GM08714 (cell line): ENCODE results near the gene BMX.

Experiments
- H3K4me3 ChIP-seq: fragments of 200-500 bp; sonication (Bioruptor generic); 2 replicates; pipeline ENCODE4 v1.5.1; 2014; ENCODE audit warnings: mild to moderate bottlenecking, low read length, inconsistent platforms
- ZNF274 ChIP-seq: IDR thresholded peaks from 2 replicates; pipeline ENCODE4 v1.6.1; 2012; ENCODE audit warnings: mild to moderate bottlenecking, low read depth, low read length

The BMX gene

DNA sequence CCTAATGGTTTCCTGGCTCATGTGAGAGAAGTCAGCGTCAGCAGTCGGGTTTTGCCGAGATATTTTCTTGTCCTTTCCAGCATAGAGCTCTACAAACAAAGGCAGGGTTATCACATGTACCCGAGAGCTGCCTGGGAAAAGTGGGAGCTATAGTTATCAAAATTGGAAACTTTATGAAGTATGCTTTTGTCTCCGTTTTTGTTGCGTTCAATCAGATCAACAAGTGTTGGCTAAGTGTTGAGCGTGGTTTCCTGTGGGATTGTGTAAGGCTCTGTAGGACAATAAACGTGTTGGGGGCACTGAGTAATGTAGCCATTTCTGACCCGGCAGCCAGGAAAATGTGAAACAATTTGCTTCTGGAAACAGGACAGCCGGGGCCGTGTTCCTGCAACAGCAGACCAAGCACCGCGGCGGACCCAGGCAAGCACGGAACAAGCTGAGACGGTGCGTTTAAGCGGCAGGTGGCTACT lies at the start of gene BMX:
TSS of gene BMX (plus strand) at position 311 of the 470 bp plus-strand sequence. CDS start 7,547 bp downstream, outside the sequence.
- TF ChIP-seq ZNF274: no peak
- H3K4me3 ChIP-seq: no peak within 1 kb of the TSS

DNA sequence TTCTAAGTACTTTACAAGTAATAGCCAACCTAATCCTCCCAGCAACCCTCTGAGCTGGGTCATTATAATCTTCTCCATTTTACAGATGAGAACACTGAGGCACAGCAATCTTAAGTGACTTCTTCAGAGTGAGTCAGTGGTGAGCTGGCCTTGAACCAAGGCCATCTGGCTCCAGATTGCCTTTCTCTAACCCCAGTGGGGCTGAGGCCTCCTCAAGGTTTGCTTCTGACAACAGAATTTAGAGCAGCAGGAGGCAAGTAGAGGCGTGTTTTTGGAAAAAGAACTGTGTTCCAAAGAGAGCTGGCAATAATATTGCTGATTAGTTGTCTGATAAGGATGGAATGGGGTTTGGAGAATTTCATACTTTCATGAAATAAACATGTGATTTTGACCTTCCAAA lies 48.7 kb upstream of the BMX start:
- H3K4me3 ChIP-seq: no peak overlapping the region
- no peak for TF ChIP-seq ZNF274

DNA sequence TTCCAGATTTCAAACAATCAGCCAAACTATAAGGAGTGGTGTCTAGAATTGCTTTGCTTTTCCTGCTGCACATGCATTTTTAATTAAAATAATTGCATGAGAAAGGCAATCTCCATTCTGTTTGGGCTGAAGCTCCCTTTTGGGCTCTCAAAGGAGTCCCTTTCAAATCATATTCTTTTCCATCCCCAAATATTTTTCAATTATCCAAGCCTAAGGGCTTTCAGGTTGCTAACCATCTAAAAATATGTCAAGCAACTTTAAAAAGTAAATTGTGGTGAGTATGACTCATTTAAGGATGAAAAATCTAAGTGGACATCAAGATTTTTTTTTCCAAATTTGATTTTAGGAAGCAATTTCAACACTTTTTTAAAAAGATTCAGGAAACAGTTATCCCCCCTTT lies 35.9 kb upstream of the BMX start:
- H3K4me3 ChIP-seq: no peak overlapping the region

DNA sequence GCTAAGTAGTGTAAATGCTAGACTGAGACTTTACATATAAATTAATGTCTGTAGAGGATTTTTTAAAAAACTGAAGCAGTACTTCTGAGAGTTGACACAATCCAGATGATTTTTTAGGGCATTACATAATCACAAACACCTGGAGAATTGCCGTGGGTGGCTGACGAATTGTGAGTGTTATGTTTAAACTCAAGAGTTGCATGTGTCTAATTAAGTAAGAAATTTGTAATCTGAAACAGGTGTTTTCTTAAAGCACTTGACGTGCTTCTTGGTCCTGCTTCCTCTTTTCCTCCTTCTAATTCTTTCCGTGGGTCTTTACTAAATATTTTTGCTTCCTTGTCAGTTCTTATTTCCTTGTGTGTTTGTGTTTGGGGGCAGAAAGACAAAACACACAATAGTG lies 35.3 kb upstream of the BMX start:
- no peak overlapping the region for H3K4me3 ChIP-seq
- TF ChIP-seq ZNF274: no peak

More for the DNA sequence above, 35.9 kb upstream of the BMX start:
- no peak for TF ChIP-seq ZNF274

DNA sequence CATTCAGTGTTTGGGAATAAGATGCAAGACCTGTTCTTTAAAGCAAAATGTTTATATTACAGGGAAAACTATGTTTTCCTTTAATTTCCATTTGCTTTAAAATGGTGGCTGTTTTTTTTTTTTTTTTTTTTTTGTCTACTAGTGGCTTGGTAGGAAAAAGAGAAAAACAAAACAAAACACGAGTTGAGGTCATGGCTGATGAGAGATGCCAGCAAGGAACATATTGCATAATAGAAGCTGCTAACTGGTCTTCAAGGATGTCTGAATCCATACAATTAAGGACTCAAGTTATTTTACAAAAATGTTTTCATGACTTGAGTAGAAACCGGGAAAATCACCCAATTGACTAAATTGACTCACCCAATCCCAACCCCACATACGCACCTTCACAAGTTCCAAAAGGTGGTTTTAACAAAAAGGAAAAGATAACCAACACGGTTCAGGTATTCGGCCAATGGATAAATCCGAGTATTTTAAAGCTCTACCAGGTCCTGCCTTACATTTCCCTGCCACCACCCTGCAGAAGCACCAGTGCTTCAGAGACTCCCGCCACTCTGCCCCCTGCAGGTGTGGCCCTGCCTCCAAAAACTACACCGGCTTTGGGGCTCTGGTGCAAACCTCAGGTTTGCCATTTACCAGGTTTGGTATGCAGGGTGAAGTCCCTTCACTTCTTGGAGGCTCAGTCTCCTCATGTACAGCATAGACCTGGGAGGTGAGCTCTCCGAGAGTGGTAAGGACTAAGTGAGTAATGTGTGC lies 34.5 kb upstream of the BMX start:
- no peak for TF ChIP-seq ZNF274
- no peak overlapping the region for H3K4me3 ChIP-seq

DNA sequence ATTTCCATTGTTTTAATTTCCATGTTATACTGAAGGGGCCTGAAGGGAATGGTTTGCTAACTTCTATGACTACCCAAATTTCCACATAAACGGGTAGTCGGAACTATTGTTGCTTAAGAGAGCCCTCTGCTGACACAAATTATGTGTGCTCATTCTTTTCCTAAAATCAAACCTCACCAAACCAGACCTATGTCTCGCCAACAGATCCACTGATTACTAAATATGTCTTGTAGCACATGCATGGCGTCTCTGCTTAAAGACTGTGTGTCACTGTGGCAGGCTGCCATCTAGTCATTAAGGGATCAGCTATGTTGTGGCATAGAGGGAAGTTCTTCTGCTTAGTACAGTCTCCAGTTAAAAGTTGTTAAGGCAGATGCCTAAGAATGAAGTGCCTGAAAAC lies 32.6 kb upstream of the BMX start:
- no peak overlapping the region for H3K4me3 ChIP-seq
- no peak for TF ChIP-seq ZNF274

DNA sequence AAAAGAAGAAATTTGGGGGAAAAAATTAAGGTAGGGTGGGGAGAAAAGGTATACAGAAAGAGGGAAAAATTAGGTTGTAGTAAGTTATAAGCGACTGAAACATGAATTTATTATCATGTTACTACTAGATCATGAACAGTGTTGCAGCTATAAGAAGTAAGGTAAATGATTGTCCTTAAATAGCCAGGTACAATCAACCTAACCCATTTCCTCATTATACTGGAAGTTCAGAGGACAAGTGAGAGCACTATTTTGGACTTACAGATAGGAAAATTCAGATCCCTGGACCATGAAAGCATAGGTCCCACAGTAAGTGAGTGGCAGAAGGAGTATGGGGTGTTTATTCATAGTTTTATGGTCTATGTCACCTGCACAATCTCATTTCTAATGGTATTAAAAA lies 31.0 kb upstream of the BMX start:
- TF ChIP-seq ZNF274: no peak
- no peak overlapping the region for H3K4me3 ChIP-seq

DNA sequence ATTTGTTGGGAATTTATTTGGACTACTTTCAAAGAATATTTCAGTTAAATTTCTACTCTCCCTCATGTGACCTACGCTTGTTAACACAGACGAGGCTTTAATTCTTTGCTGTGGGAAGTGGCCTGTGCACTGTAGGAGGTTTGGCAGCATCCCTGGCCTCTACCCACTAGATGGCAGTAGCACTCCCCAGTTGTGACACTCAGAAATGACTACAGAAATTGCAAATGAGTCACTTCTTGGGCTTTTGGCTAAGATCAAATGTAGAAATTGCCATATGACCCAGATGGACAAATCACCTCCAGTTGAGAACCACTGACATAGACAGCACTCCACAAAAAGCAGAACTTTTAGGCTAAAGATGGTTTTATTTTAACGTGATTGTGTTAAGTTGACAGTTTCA lies 29.6 kb upstream of the BMX start:
- H3K4me3 ChIP-seq: no peak overlapping the region
- TF ChIP-seq ZNF274: no peak

DNA sequence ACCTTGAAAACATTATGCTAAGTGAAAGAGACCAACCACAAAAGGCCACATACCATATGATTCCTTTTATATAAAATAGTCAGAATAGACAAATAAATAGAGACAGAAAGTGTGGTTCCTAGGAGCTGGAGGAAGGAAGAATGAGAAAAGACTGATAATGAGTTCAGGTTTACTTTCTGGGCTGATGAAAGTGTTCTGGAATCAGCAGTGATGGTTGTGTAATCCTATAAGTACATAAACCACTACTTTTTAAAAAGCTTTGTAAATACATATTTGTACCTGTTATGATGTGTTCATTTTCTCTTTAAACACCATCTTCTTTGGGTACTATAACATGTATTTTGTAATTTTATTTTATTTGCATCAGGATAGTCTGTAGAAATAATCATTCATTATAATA lies 28.1 kb upstream of the BMX start:
- no peak overlapping the region for H3K4me3 ChIP-seq
- TF ChIP-seq ZNF274: no peak

DNA sequence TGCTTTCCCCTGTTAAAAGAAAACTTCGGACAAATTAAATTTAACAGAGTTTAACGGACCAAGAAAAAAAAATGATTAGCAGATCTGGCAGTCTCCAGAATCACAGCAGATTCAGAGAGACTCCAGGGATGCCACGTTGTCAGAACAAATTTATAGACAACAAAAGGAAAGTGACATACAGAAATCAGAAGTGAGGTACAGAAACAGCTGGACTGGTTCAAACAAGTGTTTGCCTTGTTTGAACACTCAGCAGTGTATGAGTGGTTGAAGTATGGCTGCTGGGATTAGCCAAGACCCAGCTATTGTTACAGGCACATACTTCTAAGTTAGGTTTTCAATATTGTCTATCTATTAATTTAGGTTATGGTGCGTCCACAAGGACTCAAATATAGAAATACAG lies 26.6 kb upstream of the BMX start:
- no peak overlapping the region for H3K4me3 ChIP-seq
- no peak for TF ChIP-seq ZNF274

DNA sequence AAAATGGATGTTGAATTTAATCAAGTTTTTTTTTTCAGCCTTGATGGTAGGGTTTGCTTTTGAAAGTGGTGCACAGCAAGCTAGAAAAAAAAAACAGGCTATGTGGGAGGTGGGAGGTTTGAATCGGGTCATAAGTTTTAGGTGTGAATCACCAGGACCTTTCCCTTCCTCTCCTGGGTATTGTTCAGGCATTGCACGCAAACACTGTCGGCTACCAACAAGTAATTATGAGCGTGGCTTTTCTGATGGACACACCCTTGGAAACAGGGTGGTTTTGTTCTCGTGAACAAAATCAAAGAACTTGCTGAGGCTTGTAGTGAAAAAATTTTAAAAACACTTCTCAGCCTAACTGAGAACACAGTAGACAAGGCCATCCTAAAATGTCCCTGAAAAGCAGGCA lies 25.6 kb upstream of the BMX start:
- no peak for TF ChIP-seq ZNF274
- H3K4me3 ChIP-seq: no peak overlapping the region

DNA sequence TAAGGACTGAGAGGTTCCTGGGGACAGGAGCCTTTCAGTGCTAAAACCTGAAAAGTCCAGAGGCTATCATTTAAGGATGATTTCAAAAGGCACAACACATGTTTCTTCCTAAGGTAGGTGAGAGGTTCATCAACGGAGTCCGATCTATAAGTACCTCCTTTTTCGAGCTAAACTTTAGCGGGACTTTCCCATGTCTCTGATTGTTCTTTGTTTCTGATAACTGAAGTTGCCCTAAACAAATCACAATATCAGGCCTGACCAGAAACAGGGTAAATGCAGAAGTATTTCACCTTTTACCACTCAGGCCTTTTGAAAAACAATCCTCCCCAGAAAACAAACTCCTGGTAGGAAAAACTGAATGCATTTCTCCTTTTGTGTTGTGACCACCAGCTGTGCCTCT lies 25.1 kb upstream of the BMX start:
- no peak for TF ChIP-seq ZNF274
- H3K4me3 ChIP-seq: no peak overlapping the region

DNA sequence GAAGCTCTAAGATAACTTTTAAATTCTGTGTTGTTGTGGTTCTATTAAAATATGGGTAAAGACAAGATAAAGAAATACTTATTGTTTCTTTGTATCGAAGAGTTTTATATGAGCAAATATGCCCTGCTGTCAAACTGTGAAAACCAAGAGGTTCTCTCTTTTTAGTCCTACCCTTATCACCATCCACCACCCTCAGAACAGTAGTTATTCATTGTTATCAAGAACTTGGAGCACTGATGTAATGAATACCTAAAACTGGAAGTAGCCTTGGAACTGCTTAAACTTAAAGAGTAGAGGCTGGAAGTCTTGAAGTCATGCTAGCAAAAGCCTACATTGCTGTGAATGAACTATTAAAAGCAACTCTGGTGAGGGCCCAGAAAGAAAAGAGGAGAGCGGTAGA lies 16.7 kb upstream of the BMX start:
- H3K4me3 ChIP-seq: no peak overlapping the region
- no peak for TF ChIP-seq ZNF274

DNA sequence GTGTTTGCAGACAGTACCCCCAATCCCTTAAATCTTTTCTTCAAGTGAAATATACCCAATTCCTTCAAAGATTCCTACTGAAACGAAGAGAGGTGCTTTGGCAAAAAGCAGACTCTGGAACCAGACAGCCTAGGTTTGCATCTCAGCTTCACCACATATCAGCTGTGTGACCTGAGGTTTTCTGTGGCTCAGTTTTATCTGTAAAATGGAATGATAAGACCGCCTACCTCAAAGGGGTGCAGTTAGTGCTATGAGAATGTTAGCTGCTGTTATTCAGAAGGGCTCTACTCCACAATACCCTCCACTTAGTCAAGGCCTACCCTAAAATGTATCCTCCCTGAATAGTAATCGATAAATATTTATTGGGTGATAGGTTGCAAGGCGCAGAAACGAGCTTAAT lies 8.1 kb upstream of the BMX start:
- no peak for TF ChIP-seq ZNF274
- H3K4me3 ChIP-seq: peak overlapping the region; percentile 66; the same call in 1 of the 2 replicates

DNA sequence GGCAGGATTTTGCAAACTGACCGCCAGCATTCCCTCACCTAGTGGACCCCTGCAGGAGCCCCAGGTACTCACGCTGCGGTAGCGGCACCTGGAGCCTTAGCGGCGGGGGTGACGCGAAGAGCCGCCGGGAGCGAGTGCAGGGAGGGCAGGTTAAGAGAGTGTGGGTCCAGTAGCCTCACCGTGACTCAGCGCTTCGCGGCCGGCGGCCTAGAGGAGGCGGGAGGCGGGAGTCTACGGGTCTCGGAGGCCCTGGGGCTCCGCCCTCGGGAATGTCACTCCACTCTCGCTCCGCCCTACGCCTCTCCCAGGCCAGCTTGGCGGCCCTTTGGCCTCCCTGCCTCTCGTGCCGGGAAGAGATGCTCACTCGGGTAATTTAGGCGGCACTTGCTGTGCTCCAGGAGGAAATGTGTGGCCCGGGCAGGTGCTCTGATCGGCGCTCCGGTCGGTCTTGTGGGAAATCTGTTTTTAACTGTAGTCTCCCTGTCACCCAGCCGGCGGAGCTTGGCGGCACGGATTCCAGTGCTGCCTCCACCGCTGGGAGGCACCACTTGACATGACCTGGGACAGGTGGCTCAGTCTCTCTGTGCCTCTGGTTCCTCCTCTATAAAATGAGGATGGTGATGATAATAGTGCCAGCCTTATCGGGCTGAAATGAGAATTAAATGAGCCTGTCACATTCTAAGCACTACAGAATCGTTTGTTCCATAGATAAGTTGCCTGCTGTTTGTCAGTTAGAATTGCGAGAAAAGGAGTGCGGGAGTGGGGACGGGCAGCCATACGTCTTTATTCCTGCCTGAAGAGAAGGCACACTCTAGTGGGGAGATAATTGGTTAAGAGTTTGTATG lies 7.3 kb upstream of the BMX start, which contains the start of gene PIR:
TSS of gene PIR (minus strand) at position 216 of the 845 bp plus-strand sequence. CDS start 2,076 bp downstream, outside the sequence.
- H3K4me3 ChIP-seq: peak within 1 kb of the TSS; percentile 66; the same call in 1 of the 2 replicates

More for the DNA sequence above, 7.3 kb upstream of the BMX start, which contains the start of gene PIR:
- no peak for TF ChIP-seq ZNF274
